RWPE2 (cell line): ENCODE measurements around the gene ERVV-1.

Experiments used
- ATAC-seq: fragments of 200-7000 bp; cut with Tn5 transposase; 3 replicates; pipeline ENCODE4 v1.9.1; 2021; ENCODE audit warnings: low read depth
- DNase-seq: peaks from one replicate; pipeline ENCODE4 v3.0.0-alpha.2; 2020; ENCODE audit warnings: low spot score
- H3K27ac ChIP-seq: fragments of 450-650 bp; 2 replicates; pipeline ENCODE4 v1.5.1; 2017; ENCODE audit warnings: mild to moderate bottlenecking; ENCODE audit not compliant: poor library complexity, severe bottlenecking
- H3K27me3 ChIP-seq: fragments of 250-450 bp; sonication (Bioruptor Pico); 2 replicates; pipeline ENCODE4 v1.5.1; 2021; ENCODE audit warnings: mild to moderate bottlenecking, moderate library complexity; ENCODE audit not compliant: insufficient read depth, poor library complexity, severe bottlenecking
- H3K36me3 ChIP-seq: fragments of 250-450 bp; sonication (Bioruptor Pico); 2 replicates; pipeline ENCODE4 v1.5.1; 2020; ENCODE audit warnings: low read depth, mild to moderate bottlenecking, moderate library complexity
- H3K4me1 ChIP-seq: fragments of 250-450 bp; sonication (Bioruptor Pico); 2 replicates; pipeline ENCODE4 v1.5.1; 2021; ENCODE audit warnings: mild to moderate bottlenecking, moderate library complexity; ENCODE audit not compliant: insufficient read depth, poor library complexity, severe bottlenecking
- H3K4me3 ChIP-seq: fragments of 250-450 bp; sonication (Bioruptor Pico); 2 replicates; pipeline ENCODE4 v1.5.1; 2021; ENCODE audit warnings: mild to moderate bottlenecking, moderate library complexity; ENCODE audit not compliant: severe bottlenecking
- H3K9me3 ChIP-seq: fragments of 250-450 bp; sonication (Bioruptor Pico); 2 replicates; pipeline ENCODE4 v1.5.1; 2021; ENCODE audit warnings: mild to moderate bottlenecking, moderate library complexity; ENCODE audit not compliant: severe bottlenecking
- CTCF ChIP-seq: fragments of 450-650 bp; IDR thresholded peaks from one replicate; pipeline ENCODE4 v1.5.1; 2017; ENCODE audit warnings: mild to moderate bottlenecking, moderate library complexity; ENCODE audit not compliant: poor library complexity, severe bottlenecking

The ERVV-1 gene

GRCh38 chr19:53047379-53047778 is 33.7 kb downstream of the ERVV-1 start:
- H3K9me3 ChIP-seq, result peaks cover 4% of the 10 kb centered on the region
- DNase-seq (no peak), ATAC-seq (no peak)
- no peaks in the 10 kb centered on the region for H3K27me3 ChIP-seq
- H3K36me3 ChIP-seq, result no peaks in the 10 kb centered on the region
- TF ChIP-seq CTCF, result no peak
- H3K27ac ChIP-seq, result no peak overlapping the region
- no peaks in the 10 kb centered on the region for H3K4me1 ChIP-seq
- H3K4me3 ChIP-seq, result no peak overlapping the region

- H3K27ac ChIP-seq, result no peak overlapping the region
- H3K4me1 ChIP-seq, result no peaks in the 10 kb centered on the region
- no peaks in the 10 kb centered on the region for H3K36me3 ChIP-seq
- ATAC-seq (peak; percentile 31; the same call in 1 of the 3 replicates), DNase-seq (no peak)
- H3K4me3 ChIP-seq, result no peak overlapping the region
- peaks cover 2% of the 10 kb centered on the region for H3K9me3 ChIP-seq
- TF ChIP-seq CTCF, result no peak
- H3K27me3 ChIP-seq, result no peaks in the 10 kb centered on the region
These were observed 41.4 kb downstream of the ERVV-1 start for GRCh38 chr19:53055117-53055516.

GRCh38 chr19:53057904-53058580 is 44.3 kb downstream of the ERVV-1 start:
- no peak for TF ChIP-seq CTCF
- peak; percentile 64; the same call in 2 of the 3 replicates for ATAC-seq
- DNase-seq, result peak; percentile 46
- Histone ChIP-seq H3K27ac (no peak overlapping the region), H3K4me1 (no peaks in the 10 kb centered on the region), H3K4me3 (peak overlapping the region; percentile 18), H3K27me3 (no peaks in the 10 kb centered on the region), H3K36me3 (no peaks in the 10 kb centered on the region), H3K9me3 (peaks cover 6% of the 10 kb centered on the region)
